C4-2B (cell line): ENCODE data around the gene ADARB2.
"Not testable (repeated sequence)": the region's sequence is repeated elsewhere in the genome, so short reads cannot be mapped to it uniquely, and the experiment has no call there.

ENCODE experiments used
- H3K27ac ChIP-seq: fragments of 450-650 bp; 2 replicates; pipeline ENCODE4 v1.5.1; 2017
- CTCF ChIP-seq: fragments of 450-650 bp; conservative IDR thresholded peaks from 2 replicates; pipeline ENCODE4 v1.5.1; 2017; ENCODE audit warnings: mild to moderate bottlenecking
- ZFX ChIP-seq: fragments of 450-650 bp; IDR thresholded peaks from 2 replicates; pipeline ENCODE4 v1.6.1; 2017

Gene ADARB2

GRCh38 chr10:1344846-1345245 lies 392.5 kb downstream of the ADARB2 start:
- H3K27ac ChIP-seq, result no peak overlapping the region
- no peak for TF ChIP-seq CTCF
- TF ChIP-seq ZFX, result no peak

- H3K27ac ChIP-seq, result no peak overlapping the region
Observed at GRCh38 chr10:1344408-1344807, 392.9 kb downstream of the ADARB2 start.

GRCh38 chr10:1343176-1343575 lies 394.1 kb downstream of the ADARB2 start:
- TF ChIP-seq CTCF (no peak), ZFX (no peak)
- H3K27ac ChIP-seq, result no peak overlapping the region

More at GRCh38 chr10:1344408-1344807, 392.9 kb downstream of the ADARB2 start:
- TF ChIP-seq ZFX, result no peak
- TF ChIP-seq CTCF, result no peak

DNA sequence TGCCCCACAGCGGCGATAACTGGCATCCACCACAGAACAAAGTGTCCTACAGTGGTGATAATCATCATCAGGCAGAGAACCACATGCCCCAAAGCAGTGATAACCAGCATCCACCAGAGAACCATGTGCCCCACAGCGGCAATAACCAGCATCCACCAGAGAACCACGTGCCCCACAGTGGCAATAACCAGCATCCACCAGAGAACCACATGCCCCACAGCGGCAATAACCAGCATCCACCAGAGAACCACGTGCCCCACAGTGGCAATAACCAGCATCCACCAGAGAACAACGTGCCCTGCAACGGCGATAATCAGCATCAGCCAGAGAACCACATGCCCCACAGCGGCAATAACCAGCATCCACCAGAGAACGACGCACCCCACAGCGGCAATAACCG lies 396.3 kb downstream of the ADARB2 start:
- H3K27ac ChIP-seq, result not testable (repeated sequence)

DNA sequence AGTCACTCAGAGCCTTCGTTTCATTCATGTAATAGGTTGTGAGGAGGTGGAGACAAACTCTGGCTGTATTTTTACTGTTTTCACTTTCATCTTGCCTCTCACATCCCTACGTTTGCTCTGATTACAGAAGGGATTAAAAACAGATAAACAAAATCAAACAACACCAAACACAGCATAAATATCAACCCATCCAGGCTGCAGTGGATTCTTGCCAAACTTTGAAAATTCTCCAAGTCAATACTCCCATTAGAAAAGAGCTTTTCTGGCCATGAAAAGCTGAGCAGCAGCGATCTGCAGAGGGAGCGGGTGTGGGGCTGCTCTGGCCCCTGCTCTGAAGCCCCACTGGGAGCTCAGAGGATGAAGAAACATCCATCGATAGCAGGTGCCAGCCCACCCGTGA lies 397.9 kb downstream of the ADARB2 start:
- H3K27ac ChIP-seq, result no peak overlapping the region
- TF ChIP-seq ZFX (no peak), CTCF (no peak)

- TF ChIP-seq CTCF, result no peak
- no peak for TF ChIP-seq ZFX
- H3K27ac ChIP-seq, result no peak overlapping the region
Observed at GRCh38 chr10:1335642-1336041, 401.7 kb downstream of the ADARB2 start.

DNA sequence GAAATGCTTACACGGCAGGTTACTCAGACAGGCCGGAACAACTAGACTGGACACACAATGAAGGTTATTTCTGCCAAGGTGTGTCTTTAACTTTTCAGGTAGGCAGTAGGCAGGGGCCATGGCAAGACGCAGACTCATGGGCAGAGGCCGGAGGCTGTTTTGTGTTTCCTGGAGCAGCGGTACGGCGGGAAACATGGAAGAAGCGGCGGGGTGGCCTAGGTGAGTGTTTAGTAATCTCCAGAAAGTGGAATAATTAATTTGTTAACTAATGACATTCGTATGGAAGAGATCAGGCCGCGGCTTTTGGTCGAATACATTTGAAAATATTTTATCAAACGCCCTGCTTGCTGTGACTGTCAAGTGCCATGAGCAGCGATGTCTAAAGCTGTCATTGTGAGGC lies 403.3 kb downstream of the ADARB2 start:
- no peak overlapping the region for H3K27ac ChIP-seq

More for the DNA sequence above, 403.3 kb downstream of the ADARB2 start:
- TF ChIP-seq CTCF (no peak), ZFX (no peak)
